ENCODE results near the gene NFX1. TPM values are rescaled to one million over a fixed set of nuclear protein-coding genes. Genes with fewer than 3 reads are reported as not detected.
A peak's percentile ranks its signal among the peaks of the same experiment; 100 is the strongest.

Gene NFX1
- total RNA-seq, 1 experiment from 2014 or later: 32.6 TPM

- Histone ChIP-seq H3K9me3 (no peaks in the 10 kb centered on the region), H3K36me3 (ENCODE audit: control insufficient read depth, insufficient read depth, low read length) (peaks cover 6% of the 10 kb centered on the region), H3K4me3 (ENCODE audit: low read depth, low read length) (no peak overlapping the region), H3K4me1 (no peaks in the 10 kb centered on the region), H3K27me3 (replicated peaks; ENCODE audit: control insufficient read depth, insufficient read depth, low read length) (no peaks in the 10 kb centered on the region)
- CTCF ChIA-PET: no interaction called here
- no peak for DNase-seq
- H3K27ac Mint-ChIP-seq (ENCODE audit: unreplicated experiment): no peak overlapping the region
- intact Hi-C loops (cut with micrococcal nuclease; ENCODE audit: unreplicated experiment): loop anchor here (10.0 kb wide), 1 partner anchor 64 kb away; no protein-coding TSS in a partner anchor
- no peaks in the 10 kb centered on the region for H3K9me3 Mint-ChIP-seq (ENCODE audit: unreplicated experiment)
- no peak overlapping the region for H3K4me3 Mint-ChIP-seq (ENCODE audit: unreplicated experiment)
- H3K36me3 Mint-ChIP-seq (ENCODE audit: insufficient read depth, unreplicated experiment): peaks cover 80% of the 10 kb centered on the region
- peaks cover 9% of the 10 kb centered on the region for H3K4me1 Mint-ChIP-seq (ENCODE audit: low read depth, unreplicated experiment)
- TF ChIP-seq, protein P1, sequence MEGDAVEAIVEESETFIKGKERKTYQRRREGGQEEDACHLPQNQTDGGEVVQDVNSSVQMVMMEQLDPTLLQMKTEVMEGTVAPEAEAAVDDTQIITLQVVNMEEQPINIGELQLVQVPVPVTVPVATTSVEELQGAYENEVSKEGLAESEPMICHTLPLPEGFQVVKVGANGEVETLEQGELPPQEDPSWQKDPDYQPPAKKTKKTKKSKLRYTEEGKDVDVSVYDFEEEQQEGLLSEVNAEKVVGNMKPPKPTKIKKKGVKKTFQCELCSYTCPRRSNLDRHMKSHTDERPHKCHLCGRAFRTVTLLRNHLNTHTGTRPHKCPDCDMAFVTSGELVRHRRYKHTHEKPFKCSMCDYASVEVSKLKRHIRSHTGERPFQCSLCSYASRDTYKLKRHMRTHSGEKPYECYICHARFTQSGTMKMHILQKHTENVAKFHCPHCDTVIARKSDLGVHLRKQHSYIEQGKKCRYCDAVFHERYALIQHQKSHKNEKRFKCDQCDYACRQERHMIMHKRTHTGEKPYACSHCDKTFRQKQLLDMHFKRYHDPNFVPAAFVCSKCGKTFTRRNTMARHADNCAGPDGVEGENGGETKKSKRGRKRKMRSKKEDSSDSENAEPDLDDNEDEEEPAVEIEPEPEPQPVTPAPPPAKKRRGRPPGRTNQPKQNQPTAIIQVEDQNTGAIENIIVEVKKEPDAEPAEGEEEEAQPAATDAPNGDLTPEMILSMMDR (IDR thresholded peaks at IDR 0.05; ENCODE audit: insufficient read depth in 1 of 2, low read depth in 1 of 2, low read length in 1 of 2, severe bottlenecking in 1 of 2, unreplicated experiment in 1 of 2): no peak
- no TSS peak for BruUV-seq (replicated peaks)
- H3K27me3 Mint-ChIP-seq (ENCODE audit: insufficient read depth, unreplicated experiment): no peaks in the 10 kb centered on the region
- POLR2A ChIA-PET: no interaction called here
These were observed 29.9 kb upstream of the NFX1 start for GRCh38 chr9:33260372-33260771.

DNA sequence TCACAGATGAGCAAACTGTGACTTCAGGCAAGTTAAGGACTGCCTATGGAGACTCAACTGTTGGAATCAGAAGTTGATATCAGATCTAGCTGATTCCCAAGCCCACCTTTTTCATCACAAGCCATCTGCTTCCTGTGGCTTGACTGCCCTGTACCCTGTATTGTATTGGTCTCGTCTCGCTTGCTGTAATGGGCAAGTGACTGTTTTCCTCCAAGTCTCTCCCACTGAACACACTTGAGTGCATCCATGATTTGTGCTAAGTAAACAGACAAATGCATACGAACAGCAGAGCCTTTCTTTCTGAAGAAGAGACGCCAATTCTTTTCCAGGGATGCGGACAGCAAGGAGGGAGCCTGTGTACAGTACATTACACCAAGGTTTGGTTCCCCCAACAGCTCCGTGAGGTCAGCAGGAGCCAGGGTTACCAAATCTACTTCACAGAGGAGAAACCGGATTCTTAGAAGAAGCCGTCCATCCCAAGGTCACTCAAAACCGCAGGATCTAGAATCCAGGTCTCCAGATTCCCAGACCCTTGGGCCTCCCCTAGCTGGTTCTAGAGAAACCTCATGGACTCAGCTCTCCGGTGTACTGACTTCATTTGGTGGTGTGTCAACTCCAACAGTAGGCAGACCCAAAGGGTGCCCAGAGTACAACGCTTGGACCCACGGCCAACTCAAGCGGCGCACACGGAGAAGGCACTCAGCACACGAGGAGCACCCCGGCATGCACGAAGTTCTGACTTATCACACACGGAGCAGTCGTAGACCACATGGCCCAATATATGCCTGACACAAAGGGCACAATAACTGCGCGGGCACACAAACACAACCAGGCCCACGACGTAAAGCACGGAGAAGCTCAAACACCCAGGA, 26.9 kb upstream of the NFX1 start:
- H3K27ac Mint-ChIP-seq (ENCODE audit: unreplicated experiment): peak overlapping the region; percentile 87
- intact Hi-C loops (cut with micrococcal nuclease; ENCODE audit: unreplicated experiment): loop anchor here (1.0 to 10.0 kb wide), 4 partner anchors 27 to 187 kb away; partner anchors contain the start of genes NFX1 and SMU1
- Histone ChIP-seq H3K9me3 (no peaks in the 10 kb centered on the region), H3K36me3 (ENCODE audit: control insufficient read depth, insufficient read depth, low read length) (no peaks in the 10 kb centered on the region; the same call in 1 of the 2 replicates), H3K4me1 (no peaks in the 10 kb centered on the region), H3K4me3 (ENCODE audit: low read depth, low read length) (peak overlapping the region; percentile 100), H3K27me3 (replicated peaks; ENCODE audit: control insufficient read depth, insufficient read depth, low read length) (no peaks in the 10 kb centered on the region)
- peaks cover 16% of the 10 kb centered on the region for H3K4me1 Mint-ChIP-seq (ENCODE audit: low read depth, unreplicated experiment)
- POLR2A ChIA-PET: interaction anchor here (0.7 to 2.0 kb wide), 2 partner anchors 27 to 129 kb away, joined by 3 to 9 read pairs; partner anchors contain the start of gene NFX1
- peak overlapping the region; percentile 87 for H3K4me3 Mint-ChIP-seq (ENCODE audit: unreplicated experiment)
- peak in 1 of 2 experiments; percentile 21 for DNase-seq
- H3K27me3 Mint-ChIP-seq (ENCODE audit: insufficient read depth, unreplicated experiment): no peaks in the 10 kb centered on the region
- CTCF ChIA-PET: no interaction called here
- H3K36me3 Mint-ChIP-seq (ENCODE audit: insufficient read depth, unreplicated experiment): peaks cover 54% of the 10 kb centered on the region
- TF ChIP-seq, protein P1 (IDR thresholded peaks at IDR 0.05; ENCODE audit: insufficient read depth in 1 of 2, low read depth in 1 of 2, low read length in 1 of 2, severe bottlenecking in 1 of 2, unreplicated experiment in 1 of 2): no peak
- no TSS peak for BruUV-seq (replicated peaks)
- H3K9me3 Mint-ChIP-seq (ENCODE audit: unreplicated experiment): no peaks in the 10 kb centered on the region

DNA sequence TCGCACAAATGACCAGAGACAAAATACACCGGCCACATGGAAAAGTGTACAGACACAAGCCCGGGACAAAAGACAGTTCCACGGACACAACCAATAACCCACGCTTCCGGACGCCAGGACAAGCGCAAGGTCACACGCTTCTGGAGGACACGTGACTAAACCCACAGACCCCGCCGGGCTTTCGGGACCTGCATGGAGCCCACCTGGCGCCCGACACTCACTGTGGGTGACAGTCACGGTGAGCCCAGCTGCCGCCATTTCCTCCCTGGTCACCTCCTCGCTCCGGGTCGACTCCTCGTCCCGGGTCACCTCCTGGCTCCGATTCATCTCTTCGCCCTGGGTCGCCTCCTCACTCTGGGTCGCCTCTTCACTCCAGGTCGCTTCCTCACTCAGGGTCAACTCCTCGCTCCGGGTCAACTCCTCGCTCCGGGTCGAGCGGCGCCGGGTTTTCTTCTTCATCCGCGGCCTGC, 26.3 kb upstream of the NFX1 start:
- no peaks in the 10 kb centered on the region for H3K4me1 ChIP-seq
- H3K4me3 Mint-ChIP-seq (ENCODE audit: unreplicated experiment): peak overlapping the region; percentile 87
- H3K27me3 ChIP-seq (replicated peaks; ENCODE audit: control insufficient read depth, insufficient read depth, low read length): no peaks in the 10 kb centered on the region
- TF ChIP-seq, protein P1 (IDR thresholded peaks at IDR 0.05; ENCODE audit: insufficient read depth in 1 of 2, low read depth in 1 of 2, low read length in 1 of 2, severe bottlenecking in 1 of 2, unreplicated experiment in 1 of 2): no peak
- intact Hi-C loops (cut with micrococcal nuclease; ENCODE audit: unreplicated experiment): loop anchor here (1.0 to 10.0 kb wide), 4 partner anchors 26 to 188 kb away; partner anchors contain the start of genes NFX1 and SMU1
- no peaks in the 10 kb centered on the region for H3K9me3 ChIP-seq
- H3K27ac Mint-ChIP-seq (ENCODE audit: unreplicated experiment): peak overlapping the region; percentile 87
- CTCF ChIA-PET: no interaction called here
- H3K4me3 ChIP-seq (ENCODE audit: low read depth, low read length): peak overlapping the region; percentile 100
- H3K4me1 Mint-ChIP-seq (ENCODE audit: low read depth, unreplicated experiment): peaks cover 16% of the 10 kb centered on the region
- no peaks in the 10 kb centered on the region for H3K9me3 Mint-ChIP-seq (ENCODE audit: unreplicated experiment)
- H3K36me3 Mint-ChIP-seq (ENCODE audit: insufficient read depth, unreplicated experiment): peaks cover 48% of the 10 kb centered on the region
- peak in 1 of 2 experiments; percentile 53 for DNase-seq
- POLR2A ChIA-PET: interaction anchor here (0.7 to 2.0 kb wide), 3 partner anchors 19 to 130 kb away, joined by 3 to 9 read pairs (median 3); partner anchors contain the start of gene NFX1
- BruUV-seq (replicated peaks): TSS peak; percentile 24
- H3K27me3 Mint-ChIP-seq (ENCODE audit: insufficient read depth, unreplicated experiment): no peaks in the 10 kb centered on the region
- H3K36me3 ChIP-seq (ENCODE audit: control insufficient read depth, insufficient read depth, low read length): no peaks in the 10 kb centered on the region; the same call in 1 of the 2 replicates
